Measurements from ENCODE around the gene MYL6B.
"Not testable (repeated sequence)": the region's sequence is repeated elsewhere in the genome, so short reads cannot be mapped to it uniquely, and the experiment has no call there.

MYL6B gene

GRCh38 chr12:56152756-56153677, 630 bp downstream of the MYL6B start:
- DNase-seq (ENCODE audit: low read depth) = no peak

- no peak for DNase-seq (ENCODE audit: low read depth)
These were observed 1.3 kb downstream of the MYL6B start for GRCh38 chr12:56153678-56154065.

- no peak for DNase-seq (ENCODE audit: low read depth)
These were observed 1.9 kb downstream of the MYL6B start for GRCh38 chr12:56154246-56154771.

DNA sequence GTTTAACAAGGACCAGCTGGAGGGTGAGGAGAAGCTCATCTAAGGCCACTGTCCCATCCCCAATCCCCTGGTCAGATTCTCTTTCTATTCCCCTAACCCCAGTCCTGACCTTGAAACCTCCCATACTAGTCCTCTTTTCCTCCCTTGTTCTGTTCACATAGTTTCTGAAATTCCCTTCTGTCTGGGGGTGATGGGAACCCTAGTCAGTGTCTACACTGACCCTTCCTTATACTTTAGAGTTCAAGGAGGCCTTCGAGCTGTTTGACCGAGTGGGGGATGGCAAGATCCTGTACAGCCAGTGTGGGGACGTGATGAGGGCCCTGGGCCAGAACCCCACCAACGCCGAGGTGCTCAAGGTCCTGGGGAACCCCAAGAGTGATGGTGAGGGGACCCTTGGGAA, 2.4 kb downstream of the MYL6B start:
- no peak for DNase-seq (ENCODE audit: low read depth)

DNA sequence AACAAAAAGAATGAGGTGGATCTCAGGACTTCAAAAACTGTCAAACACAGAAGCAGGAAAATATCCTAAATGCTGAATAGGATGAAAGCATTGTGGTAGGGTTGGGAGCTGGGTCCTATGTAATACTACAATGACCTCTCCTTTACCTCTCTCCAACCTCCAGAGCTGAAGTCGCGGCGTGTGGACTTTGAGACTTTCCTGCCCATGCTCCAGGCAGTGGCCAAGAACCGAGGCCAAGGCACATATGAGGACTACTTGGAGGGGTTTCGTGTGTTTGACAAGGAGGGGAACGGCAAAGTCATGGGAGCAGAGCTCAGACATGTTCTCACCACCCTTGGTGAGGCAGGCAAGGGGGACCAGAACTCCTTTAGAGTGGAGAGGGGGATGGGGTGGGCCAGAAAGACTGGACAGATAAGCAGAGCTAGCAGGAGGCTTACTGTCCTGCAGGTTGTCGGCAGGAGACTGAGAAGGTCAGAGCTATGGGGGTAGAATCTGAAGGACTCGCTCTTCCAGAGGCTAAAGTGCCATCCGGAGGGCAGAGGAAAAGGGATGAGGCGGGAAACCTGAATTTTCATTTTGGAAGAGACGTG, 3.0 kb downstream of the MYL6B start:
- no peak for DNase-seq (ENCODE audit: low read depth)

DNA sequence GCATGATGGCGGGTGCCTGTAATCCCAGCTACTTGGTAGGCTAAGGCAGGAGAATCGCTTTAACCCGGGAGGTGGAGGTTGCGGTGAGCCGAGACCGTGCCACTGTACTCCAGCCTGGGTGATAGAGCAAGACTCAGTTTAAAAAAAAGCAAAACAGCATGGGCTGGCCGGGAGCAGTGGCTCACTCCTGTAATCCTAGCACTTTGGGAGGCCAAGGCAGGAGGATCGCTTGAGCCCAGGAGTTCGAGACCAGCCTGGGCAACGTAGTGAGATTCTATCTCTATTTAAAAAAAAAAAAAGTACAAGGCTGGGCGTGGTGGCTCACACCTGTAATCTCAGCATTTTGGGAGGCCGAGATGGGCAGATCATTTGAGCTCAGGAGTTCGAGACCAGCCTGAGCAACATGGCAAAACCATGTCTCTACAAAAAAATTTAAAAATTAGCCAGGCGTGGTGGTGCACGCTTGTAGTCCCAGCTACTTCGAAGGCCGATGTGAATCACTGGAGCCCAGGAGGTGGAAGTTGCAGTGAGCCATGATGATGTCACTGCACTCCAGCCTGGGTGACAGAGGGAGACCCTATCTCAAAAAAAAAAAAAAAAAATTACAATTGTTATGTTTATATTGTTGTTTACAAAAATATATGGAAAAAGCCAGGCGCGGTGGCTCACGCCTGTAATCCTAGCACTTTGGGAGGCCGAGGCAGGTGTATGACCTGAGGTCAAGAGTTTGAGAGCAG, 4.2 kb downstream of the MYL6B start:
- DNase-seq (ENCODE audit: low read depth) = not testable (repeated sequence)

GRCh38 chr12:56157201-56158028, 5.0 kb downstream of the MYL6B start:
- peak; percentile 40 for DNase-seq (ENCODE audit: low read depth)

DNA sequence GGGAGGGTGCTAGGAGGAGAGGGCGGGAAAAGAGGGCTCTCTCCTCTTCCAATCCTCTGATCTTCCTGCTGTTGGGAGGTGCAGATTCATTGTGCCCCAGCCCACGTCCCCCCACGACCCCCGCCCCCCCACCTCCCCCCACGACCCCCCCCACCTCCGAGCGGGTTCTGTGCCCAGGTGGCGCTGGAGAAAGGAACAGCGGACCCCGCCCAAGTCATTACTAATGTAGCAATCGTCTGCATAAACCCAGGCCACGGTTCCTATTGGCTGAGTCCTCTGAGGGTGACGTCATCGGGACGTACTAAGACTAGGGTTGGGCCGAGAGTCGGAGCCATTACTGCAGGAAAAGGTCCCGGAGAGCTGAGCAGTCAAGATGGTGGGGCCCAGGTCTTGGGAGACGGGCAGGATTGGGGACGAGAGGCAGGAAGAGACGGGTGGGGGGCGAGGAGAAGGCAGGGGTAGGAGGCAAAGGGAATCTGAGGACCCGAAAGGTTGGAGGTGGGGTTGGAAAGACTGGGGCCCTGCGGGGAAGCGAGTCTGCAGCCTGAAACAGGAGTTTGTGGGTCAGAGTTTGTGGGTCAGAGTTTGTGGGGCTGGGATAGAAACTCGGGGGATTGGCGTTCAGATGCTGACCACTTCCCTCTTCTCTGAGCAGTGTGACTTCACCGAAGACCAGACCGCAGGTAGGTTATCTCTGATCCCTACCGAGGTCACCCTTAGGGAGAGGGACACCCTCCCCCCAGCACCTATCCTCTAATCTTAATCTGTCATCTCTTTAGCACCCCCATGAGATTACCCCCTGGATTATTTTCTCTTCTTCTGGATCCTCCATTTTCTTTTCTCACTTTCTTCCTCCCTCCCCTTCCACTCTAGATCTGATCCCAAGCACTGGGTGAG, 5.9 kb downstream of the MYL6B start, which contains the start of gene MYL6:
Gene MYL6, plus strand, starts transcription at position 331 of the 897 bp plus-strand sequence. Its CDS starts 43 bp downstream, at position 374.
- peak; percentile 82 for DNase-seq (ENCODE audit: low read depth)

DNA sequence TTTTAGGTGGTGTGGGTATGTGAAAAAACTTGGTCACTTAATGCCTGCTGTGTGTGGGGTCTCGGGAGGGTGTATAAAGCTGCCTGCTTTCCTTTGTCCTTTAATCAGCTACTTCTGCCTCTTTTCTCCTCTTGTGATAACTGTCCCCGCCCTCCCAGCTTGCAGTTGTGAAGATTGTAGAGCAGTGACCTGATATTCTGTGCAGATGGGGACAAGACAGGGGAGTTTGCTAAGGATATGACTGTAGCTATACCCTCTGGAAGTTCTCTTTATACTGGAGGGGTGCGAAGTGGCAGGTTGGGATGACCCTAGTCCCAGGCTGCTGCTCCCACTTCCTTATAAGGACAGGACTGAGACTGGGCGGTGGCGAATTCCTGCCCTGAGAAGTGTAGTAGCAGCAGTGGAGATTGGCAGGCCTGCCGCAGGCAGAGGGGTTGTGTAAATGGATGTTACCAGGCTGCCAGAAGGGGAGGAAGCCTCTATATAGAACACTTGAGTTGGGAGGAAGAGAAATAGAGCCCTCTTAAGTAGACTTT, 6.6 kb downstream of the MYL6B start:
- DNase-seq (ENCODE audit: low read depth) = no peak

DNA sequence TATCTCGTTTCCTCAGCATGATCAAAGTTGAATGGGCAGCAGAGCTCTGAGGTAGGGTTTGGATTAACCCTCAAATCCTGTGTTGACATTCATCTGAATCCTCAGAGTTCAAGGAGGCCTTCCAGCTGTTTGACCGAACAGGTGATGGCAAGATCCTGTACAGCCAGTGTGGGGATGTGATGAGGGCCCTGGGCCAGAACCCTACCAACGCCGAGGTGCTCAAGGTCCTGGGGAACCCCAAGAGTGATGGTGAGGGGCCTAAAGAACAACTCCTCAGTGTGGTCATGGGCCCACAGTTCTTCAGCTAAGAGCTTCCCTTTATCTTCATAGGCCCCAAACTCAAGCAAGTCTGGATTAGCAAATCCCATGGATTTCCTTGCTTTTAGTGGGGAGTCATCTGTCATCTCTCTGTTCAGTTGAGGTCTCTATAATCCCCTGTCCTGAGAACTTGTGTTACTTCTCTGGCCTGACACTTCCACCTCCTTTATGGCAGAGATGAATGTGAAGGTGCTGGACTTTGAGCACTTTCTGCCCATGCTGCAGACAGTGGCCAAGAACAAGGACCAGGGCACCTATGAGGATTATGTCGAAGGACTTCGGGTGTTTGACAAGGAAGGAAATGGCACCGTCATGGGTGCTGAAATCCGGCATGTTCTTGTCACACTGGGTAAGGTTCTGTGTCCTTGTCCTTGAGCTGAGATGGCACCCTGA, 7.2 kb downstream of the MYL6B start:
- DNase-seq (ENCODE audit: low read depth) = no peak

- peak; percentile 48 for DNase-seq (ENCODE audit: low read depth)
These were observed 7.9 kb downstream of the MYL6B start for GRCh38 chr12:56160193-56160763.

- no peak for DNase-seq (ENCODE audit: low read depth)
These were observed 8.7 kb downstream of the MYL6B start for GRCh38 chr12:56160894-56161689.

- DNase-seq (ENCODE audit: low read depth) = no peak
These were observed 9.4 kb downstream of the MYL6B start for GRCh38 chr12:56161690-56162351.

DNA sequence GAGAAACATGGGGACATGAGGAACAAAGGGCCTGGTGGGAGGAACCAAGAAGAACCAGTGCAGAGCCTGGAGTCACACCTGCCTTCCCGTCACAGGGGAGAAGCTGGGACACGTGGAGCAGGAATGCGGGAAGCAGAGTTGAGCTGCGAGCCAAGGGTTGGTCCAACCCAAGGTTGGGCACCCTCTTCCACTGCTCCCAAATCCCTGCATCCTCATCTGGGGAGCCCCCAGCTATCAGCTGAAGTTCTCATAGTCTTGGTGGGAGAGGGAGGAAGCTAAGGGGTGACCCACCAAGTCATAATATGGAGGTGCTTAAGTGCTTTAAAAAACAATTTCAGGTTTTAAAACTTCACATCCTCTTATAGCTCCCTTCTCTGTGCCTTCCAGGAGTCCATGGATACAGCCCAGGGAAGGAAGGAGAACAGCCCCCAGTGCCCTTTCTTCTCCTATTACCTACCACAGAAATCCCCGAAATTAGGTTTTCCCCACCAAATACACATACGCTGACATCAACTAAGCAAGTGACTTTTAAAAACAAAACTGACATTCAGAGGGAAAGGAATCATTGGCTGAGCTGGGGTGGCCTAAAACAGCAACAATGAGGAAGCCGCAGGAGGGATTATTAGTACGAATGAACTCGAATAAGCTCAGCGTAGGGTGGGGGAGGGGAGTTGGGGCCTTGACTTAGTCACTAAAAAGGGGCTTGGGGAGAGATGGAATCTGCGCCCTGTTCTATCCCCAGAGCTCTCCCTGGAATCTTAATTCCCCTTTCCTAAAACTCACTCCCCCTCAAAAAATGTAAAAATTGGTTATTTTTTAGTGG, 10.3 kb downstream of the MYL6B start:
- DNase-seq (ENCODE audit: low read depth) = no peak

- no peak for DNase-seq (ENCODE audit: low read depth)
These were observed 11.4 kb downstream of the MYL6B start for GRCh38 chr12:56163533-56164344.

GRCh38 chr12:56164345-56164729, 11.9 kb downstream of the MYL6B start:
- DNase-seq (ENCODE audit: low read depth) = no peak
